Measurements from ENCODE around the gene RNF222. TPM values are rescaled to one million over a fixed set of nuclear protein-coding genes. Genes with fewer than 3 reads are reported as not detected.
"Not testable (repeated sequence)": the region's sequence is repeated elsewhere in the genome, so short reads cannot be mapped to it uniquely, and the experiment has no call there.

The RNF222 gene
- total and polyA plus RNA-seq, 2 experiments from 2014 or later: 0.37 TPM; not detected in 1

DNA sequence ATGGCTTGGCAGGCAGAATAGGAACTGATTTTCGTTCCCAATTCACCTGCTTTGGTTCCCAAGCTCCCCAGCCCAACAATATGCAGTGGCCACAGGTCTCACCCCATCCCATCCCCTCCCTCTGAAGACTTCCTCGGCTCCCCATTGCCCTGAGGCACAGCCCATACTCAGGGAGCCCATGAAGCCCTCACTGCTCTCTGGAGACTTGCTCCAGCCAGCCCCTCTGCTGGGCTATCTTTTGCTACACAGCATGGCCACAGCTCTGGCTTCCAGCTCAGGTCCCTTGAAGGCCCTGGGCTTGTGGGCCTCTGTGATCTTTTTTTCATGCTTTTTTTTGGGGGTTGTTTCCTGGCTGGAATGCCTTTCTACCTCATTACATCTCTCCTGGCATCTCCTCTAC lies 8.5 kb upstream of the RNF222 start:
- Histone ChIP-seq H3K4me3 (no peak overlapping the region), H3K9me3 (ENCODE audit: low read depth) (no peaks in the 10 kb centered on the region), H3K27me3 (no peaks in the 10 kb centered on the region), H3K4me1 (ENCODE audit: low read depth) (no peaks in the 10 kb centered on the region), H3K36me3 (no peaks in the 10 kb centered on the region), H3K27ac (no peak overlapping the region)
- TF ChIP-seq, protein P1, sequence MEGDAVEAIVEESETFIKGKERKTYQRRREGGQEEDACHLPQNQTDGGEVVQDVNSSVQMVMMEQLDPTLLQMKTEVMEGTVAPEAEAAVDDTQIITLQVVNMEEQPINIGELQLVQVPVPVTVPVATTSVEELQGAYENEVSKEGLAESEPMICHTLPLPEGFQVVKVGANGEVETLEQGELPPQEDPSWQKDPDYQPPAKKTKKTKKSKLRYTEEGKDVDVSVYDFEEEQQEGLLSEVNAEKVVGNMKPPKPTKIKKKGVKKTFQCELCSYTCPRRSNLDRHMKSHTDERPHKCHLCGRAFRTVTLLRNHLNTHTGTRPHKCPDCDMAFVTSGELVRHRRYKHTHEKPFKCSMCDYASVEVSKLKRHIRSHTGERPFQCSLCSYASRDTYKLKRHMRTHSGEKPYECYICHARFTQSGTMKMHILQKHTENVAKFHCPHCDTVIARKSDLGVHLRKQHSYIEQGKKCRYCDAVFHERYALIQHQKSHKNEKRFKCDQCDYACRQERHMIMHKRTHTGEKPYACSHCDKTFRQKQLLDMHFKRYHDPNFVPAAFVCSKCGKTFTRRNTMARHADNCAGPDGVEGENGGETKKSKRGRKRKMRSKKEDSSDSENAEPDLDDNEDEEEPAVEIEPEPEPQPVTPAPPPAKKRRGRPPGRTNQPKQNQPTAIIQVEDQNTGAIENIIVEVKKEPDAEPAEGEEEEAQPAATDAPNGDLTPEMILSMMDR (IDR thresholded peaks at IDR 0.05; ENCODE audit: low read depth, low read length): no peak
- no peak for DNase-seq (ENCODE audit: low read depth in 1 of 2, low spot score in 1 of 2)

DNA sequence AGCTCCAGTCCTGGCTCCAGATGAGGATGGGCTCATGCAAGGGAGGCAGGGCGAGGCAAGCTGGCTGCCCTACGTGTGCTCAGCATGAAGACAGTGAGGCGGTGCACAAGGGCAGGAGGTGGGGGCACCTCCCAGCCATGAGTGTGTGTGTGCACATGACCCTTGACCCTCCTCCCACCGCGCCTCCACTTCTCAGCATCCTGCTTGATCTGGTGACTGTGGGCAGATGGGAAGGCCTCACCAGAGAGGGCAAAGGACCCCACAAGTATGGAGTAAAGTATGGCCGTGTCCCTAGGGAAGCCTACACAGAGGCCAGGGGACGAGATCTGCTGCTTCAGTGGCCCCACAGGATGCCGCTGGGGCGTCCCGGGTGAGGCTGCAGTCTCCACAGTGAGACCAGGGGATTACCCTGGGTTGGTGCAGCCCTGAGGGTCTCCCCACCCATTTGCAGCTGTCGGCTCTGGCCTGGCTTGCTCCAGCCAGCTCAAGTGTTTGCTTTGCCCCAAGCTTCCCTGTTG lies 7.9 kb upstream of the RNF222 start:
- H3K27me3 ChIP-seq: no peaks in the 10 kb centered on the region
- TF ChIP-seq, protein P1 (IDR thresholded peaks at IDR 0.05; ENCODE audit: low read depth, low read length): no peak
- no peak for DNase-seq (ENCODE audit: low read depth in 1 of 2, low spot score in 1 of 2)
- H3K9me3 ChIP-seq (ENCODE audit: low read depth): no peaks in the 10 kb centered on the region
- no peaks in the 10 kb centered on the region for H3K36me3 ChIP-seq
- H3K4me3 ChIP-seq: no peak overlapping the region
- H3K4me1 ChIP-seq (ENCODE audit: low read depth): no peaks in the 10 kb centered on the region
- no peak overlapping the region for H3K27ac ChIP-seq

DNA sequence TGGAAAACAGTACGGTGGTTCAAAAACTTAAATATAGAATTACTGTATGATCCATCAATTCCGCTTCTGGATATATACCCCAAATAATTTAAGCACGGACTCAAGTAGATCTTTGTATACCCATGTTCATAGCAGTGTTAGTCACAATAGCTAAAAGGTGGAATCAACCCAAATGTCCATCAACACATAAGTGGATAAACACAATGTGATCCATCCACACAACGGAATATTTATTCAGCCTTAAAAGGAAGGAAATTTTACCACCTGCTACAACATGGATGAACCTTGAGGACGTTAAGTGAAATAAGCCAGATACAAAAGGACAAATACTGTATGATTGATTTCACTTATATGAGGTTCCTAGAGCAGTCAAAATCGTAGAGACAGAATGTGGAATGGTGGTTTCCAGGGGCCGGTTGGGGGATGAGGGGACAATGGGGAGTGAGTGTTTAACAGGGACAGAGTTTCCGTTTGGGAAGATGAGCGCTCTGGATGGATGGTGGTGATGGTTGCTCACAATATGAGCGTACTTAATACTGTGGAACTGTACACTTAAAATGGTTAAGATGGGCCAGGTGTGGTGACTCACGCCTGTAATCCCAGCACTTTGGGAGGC lies 5.4 kb upstream of the RNF222 start:
- Histone ChIP-seq H3K4me3 (no peak overlapping the region), H3K4me1 (ENCODE audit: low read depth) (no peaks in the 10 kb centered on the region), H3K27me3 (no peaks in the 10 kb centered on the region), H3K9me3 (ENCODE audit: low read depth) (no peaks in the 10 kb centered on the region), H3K36me3 (no peaks in the 10 kb centered on the region), H3K27ac (no peak overlapping the region)
- TF ChIP-seq, protein P1 (IDR thresholded peaks at IDR 0.05; ENCODE audit: low read depth, low read length): no peak
- no peak for DNase-seq (ENCODE audit: low read depth in 1 of 2, low spot score in 1 of 2)

DNA sequence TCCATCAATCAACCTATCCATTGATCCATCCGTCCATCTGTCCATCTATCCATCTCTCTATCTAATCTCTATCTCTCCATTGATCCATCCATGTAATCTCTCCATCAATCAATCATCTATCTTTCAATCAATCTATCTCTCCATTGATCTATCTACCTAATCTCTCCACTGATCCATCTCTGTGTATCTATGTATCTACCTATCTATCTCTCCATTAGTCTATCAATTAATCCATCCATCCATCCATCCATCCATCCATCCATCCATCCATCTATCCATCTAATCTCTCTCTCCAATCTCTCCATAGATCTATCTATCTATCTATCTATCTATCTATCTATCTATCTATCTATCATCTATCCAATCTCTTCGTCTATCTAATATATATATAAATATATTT lies 3.5 kb upstream of the RNF222 start:
- TF ChIP-seq, protein P1 (IDR thresholded peaks at IDR 0.05; ENCODE audit: low read depth, low read length): no peak
- no peak for DNase-seq (ENCODE audit: low read depth in 1 of 2, low spot score in 1 of 2)

DNA sequence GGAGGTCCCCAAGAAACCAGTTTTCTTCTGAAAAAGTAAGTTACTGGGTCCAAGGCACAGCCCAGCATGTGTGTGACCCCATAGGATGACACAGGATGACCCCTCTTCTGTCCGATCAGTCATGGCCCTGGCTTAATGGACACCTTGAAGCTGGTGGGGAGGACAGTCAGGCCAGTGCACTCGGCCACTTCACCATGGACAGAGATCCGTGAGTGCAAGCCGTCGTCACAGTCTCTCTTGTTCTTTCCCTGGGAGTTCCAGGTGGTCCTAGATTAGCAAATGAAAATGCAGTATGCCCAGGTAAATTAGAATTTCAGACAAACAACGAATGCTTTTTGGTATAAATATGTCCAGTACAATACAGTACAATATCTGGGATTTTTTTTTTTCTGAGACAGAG lies 1.4 kb upstream of the RNF222 start:
- H3K9me3 ChIP-seq (ENCODE audit: low read depth): no peaks in the 10 kb centered on the region
- TF ChIP-seq, protein P1 (IDR thresholded peaks at IDR 0.05; ENCODE audit: low read depth, low read length): no peak
- H3K27me3 ChIP-seq: no peaks in the 10 kb centered on the region
- DNase-seq (ENCODE audit: low read depth in 1 of 2, low spot score in 1 of 2): no peak
- no peaks in the 10 kb centered on the region for H3K36me3 ChIP-seq
- H3K4me1 ChIP-seq (ENCODE audit: low read depth): no peaks in the 10 kb centered on the region
- no peak overlapping the region for H3K27ac ChIP-seq
- H3K4me3 ChIP-seq: no peak overlapping the region

More for the DNA sequence above, 3.5 kb upstream of the RNF222 start:
- Histone ChIP-seq H3K4me1 (ENCODE audit: low read depth) (no peaks in the 10 kb centered on the region), H3K27ac (no peak overlapping the region), H3K36me3 (no peaks in the 10 kb centered on the region), H3K27me3 (no peaks in the 10 kb centered on the region), H3K4me3 (no peak overlapping the region), H3K9me3 (ENCODE audit: low read depth) (no peaks in the 10 kb centered on the region)

DNA sequence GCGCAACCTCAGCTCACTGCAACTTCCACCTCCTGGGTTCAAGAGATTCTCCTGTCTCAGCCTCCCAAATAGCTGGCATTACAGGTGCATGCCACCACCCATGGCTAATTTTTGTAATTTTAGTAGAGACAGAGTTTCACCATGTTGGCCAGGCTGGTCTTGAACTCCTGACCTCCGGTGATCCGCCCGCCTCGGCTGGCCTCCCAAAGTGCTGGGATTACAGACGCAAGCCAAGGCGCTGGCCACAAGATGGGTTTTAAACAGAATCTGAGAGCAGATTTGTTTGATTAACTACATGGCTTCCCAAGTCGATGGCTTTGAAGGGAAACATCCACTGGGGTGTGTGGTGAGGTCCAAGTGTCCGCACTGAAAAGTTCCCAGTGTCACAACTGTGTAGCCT lies 3.1 kb downstream of the RNF222 start:
- not testable (repeated sequence) for H3K27me3 ChIP-seq; DNase-seq (ENCODE audit: low read depth in 1 of 2, low spot score in 1 of 2); H3K4me3 ChIP-seq; H3K27ac ChIP-seq; H3K36me3 ChIP-seq; H3K9me3 ChIP-seq (ENCODE audit: low read depth); H3K4me1 ChIP-seq (ENCODE audit: low read depth)

Data from cardiac muscle cell (in vitro differentiated cells and primary cell).